GM21723 (cell line): Measurements from ENCODE around the gene C14orf93.

ENCODE experiments used
- ATAC-seq: cut with Tn5 transposase; IDR thresholded peaks from one replicate; pipeline ENCODE4 v1.9.1; 2021; ENCODE audit warnings: mild to moderate bottlenecking, moderate library complexity; ENCODE audit not compliant: unreplicated experiment

C14orf93 gene

GRCh38 chr14:22996768-22997654 lies 12.9 kb downstream of the C14orf93 start:
- no peak for ATAC-seq

DNA sequence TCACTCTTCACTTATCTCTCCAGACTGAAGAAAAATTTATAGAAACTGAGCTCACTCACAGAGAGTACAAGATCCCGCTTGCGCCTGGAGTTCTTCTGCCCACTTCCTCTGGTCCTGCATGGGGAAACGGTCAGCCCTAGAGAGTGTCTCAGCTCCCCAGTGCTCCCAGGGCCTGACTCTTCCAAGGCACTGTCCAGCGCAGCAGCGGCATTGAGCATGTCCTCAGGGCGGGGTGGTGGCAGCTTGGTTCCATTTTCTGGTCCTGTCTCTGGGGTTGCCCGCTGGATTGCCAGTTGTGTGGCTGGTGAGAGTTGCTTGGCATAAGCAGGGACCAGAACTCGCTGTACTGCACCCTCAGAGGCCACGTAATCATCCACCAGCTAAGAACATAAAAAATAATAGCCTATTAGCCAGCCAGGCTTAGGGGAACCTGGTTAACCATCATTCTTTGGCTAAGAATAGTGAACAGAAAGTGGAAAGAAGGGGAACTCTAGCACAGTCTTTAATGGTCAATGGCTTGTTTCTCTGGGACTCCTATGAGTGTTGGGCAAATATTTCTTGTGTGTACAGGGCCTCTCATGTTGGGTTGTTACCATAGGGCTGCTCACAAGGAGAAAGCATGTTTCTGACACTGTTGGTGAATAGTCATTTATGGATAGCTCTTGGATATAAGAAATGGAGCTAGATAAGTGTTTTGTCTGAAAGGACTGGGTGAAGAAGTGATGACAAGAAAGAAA lies 13.9 kb downstream of the C14orf93 start:
- ATAC-seq, result no peak

- ATAC-seq, result no peak
Measured at GRCh38 chr14:22994762-22995275, 15.1 kb downstream of the C14orf93 start.

DNA sequence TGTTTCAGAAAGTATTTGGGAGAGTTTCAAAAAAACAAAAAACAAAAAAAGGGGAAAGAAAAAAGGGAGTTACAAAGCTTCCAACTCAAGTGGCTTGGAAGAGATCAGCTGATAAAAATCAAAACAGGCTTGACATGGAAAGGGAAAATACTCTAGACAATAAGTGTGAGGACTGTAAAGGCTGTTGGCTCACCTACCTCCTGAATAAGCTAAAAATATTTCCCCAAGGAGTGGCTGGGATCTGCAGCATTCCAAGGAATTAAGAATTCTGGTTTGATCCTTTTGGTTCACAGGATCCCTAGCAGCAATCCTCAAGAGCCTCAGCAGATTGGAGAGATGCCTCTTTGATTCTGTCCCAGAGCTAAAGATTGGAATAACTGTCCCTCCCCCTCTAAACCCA lies 16.4 kb downstream of the C14orf93 start:
- ATAC-seq, result no peak

- no peak for ATAC-seq
Measured at GRCh38 chr14:22991852-22992251, 18.1 kb downstream of the C14orf93 start.

DNA sequence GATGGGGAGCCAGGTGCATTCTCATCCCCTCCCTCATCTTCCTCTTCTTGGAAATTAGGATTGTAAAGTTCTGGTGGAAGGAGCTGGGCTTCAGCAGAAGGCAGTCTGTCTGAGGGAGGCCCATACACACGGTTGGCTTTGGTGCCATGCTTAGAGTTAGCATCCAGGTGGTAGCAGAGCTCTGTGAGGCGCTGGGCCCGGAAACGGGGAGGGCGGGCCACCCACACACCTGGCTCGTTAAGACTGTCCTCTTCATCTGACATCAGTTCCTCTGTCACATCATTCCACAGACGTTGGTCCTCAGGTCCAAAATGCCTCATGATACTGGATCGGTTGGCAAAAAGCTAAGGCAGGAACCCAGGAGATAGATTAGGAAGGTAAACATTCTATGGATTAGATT lies 22.7 kb downstream of the C14orf93 start:
- no peak for ATAC-seq

DNA sequence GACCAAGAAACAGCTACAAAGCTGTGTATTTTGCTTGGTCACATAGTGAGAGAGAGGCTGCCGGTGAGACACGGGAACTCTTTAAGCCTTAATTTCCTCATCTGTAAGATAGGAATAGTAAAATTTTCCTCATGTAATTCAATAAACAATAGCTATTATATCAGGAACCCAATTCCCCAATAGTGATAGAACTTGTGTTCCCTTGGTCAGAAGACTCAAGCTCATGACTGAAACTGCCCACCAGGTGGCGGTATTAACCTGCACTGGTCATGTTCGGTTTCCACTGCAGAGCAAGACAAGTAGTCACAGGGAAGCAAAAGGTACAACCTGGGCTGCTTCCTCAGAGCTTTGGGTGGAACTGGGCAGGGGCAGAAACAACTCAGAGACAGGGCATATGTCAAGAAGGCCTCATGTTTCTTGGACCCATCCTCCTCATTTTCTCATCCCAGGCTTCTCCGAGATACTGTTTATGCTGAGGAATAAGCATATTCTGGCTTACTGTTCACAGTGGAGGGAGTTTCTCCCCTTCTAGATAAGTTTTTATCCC lies 23.4 kb downstream of the C14orf93 start:
- ATAC-seq, result no peak

DNA sequence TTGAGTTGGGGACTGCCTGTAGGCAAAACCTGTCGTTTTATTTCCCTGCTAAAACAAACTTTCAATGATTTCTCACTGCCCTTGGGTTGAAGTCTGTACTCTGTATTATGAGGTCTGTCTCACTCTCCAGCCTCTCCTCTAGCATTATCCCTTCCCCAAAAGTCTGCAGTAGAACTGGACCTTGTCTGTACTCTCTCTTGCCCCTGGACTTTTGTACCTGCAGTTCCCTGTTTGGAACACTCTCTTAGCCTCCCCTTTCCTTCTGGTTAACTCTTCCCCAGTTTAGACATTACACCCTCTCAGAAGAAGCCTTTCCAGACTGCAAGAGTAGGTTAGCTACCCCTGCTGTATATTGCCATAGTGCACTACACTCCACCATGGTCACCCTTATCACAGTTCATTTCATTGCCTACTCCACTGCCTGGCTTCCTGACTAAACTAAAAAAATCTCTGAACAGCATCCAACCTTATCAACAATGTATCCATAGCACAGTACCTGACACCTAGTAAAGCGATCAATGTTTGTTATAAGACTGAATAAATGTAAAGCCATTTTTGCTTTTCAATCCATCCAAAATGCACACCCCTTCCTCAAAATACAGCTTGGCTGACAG lies 23.9 kb downstream of the C14orf93 start:
- ATAC-seq, result no peak

DNA sequence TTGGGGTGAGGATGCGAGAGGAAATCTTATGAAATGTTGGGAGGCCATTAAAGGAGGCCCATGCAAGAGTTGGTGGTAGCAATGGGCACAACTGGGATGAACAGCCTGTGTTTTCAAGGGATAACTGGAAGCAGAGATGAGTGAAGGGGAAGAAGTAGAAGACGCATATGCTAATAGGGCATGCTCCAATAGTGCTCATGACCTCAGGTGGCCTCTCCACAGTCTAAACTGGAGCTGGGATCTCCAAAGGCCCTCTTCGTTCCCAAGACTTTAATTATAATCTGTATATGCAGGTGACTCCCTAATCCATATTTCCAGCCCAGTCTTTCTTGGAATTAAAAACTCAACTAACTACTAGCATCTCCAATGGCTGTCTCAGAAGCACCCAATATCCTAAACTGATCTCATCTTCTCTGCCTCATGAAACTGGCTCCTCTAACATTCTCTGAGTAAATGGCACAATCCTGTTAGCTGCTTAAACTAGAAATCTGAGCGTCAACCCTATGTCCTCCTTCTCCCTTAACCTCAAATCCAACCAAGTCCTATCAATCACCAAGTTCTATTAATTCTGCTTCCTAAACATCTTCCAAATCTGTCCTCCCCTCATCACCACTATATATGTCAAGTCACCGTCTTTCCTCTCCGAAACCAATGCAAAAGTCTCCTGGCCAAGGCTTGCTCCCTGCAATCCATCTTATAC lies 24.8 kb downstream of the C14orf93 start:
- ATAC-seq, result no peak

DNA sequence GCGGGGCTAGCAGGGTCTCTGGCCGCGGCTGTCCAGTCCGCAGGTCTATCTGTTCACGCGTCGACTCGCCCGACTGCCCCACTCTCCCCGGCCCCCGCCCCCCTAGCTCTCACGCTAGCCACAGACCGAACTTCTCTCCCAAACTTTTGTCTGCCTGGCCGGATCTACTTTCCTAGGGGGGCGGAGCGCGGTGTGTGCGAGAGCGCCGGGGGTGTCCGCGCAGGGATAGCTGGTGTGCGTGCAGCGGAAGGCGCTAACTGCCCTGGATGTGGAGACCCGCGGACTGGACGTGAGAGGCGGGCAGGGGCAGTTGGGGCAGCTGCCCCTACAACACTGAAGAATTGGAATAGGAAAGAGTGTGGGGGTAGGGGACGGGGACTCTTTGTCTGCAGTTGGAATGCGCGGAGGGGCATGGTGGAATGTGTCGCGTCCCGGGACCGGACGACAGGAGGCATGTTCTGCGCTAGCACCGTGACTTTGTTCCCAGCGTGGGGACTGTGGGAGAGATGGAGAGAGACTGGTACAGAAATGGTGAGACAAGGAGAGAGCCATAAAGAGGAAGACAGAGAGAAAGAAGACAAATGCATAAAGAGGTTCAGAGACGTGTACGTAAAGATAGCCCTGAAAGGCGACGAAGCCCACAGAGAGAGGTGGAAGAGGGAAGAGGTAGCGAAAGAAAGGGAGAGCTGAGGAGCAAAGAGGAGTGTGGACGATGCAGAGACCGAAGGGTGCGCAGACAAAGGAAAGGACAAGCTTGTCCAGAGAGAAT lies 27.3 kb downstream of the C14orf93 start, which contains the start of gene AJUBA:
Gene AJUBA, minus strand, starts transcription at position 75 of the 769 bp plus-strand sequence. CDS start 285 bp downstream, outside the sequence.
- ATAC-seq, result peak; percentile 51

GRCh38 chr14:22981876-22982476 lies 28.0 kb downstream of the C14orf93 start:
- no peak for ATAC-seq

DNA sequence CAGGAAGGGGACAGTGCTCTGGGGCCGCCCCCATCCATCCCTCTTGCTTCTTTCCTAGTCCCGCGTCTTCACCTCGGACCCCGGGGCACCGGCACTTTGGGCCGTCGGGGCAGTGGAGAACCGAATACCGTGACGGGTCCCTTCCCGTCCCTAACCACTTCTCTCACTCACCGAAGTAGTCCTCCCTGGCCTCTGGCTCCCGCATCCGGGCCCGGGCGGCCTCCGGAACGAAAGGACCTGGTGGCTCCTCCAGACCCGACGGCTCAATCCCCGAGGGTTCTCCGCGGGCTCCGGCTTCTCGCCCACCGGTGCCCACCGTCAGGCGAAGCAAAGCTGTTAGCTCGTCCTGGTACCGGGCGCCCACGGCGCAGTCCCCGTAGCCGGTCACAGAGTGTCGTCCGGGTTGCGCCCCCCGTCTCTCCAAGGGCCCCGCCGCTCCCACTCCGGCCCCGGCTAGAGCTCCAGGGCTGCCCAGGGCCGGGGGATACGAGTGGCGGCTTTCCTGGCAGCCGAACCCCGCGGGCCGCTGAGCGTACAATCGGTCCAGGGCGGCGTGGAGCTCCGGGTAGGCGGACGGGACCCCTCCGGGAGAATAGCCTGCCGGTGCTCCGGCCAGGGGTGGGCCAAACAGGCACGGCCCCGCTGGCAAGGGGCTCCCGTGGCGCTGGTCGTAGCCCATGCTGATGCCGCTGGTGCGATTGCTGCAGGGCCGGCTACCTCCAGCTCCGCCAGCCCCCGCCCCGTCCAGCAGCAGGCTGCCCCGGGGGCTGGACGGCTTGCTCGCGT lies 28.7 kb downstream of the C14orf93 start:
- ATAC-seq, result no peak

- no peak for ATAC-seq
Measured at GRCh38 chr14:22980672-22981089, 29.3 kb downstream of the C14orf93 start.

GRCh38 chr14:22979748-22980392 lies 30.1 kb downstream of the C14orf93 start:
- ATAC-seq, result no peak

DNA sequence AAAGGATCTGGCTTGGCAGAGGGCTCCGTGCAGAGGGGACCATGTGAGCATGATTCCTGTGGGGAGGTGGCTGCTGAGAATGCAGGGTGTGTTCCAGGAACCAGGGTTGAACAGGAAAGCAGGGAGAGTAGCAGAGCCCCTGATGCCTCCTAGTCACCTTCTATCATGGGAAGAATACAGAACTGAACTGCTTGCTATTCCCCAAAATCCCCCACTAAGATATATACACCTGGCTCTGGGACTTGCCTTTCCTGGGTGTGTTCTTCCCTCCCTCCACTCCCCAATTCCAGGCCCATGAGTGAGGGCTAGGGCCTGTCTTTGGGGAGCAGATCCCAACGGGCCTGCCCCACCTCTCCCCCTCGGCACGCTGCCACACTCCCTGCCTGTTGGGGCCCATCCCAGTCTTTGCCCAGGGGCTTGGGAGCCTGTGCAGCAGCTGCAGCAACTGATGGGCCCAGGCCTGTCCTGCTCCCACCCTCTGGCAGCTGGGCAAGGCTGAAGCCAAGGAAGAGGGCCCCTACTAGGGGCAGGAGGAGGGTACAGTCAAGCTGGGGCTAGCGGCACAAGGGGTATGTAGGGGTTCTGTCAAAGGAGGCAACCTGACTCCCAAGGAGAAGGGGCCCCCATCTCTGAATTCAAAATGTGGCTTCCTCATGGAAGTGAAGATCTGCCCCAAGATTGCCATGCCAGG lies 30.8 kb downstream of the C14orf93 start:
- ATAC-seq, result no peak

- ATAC-seq, result no peak
Measured at GRCh38 chr14:22978487-22978837, 31.5 kb downstream of the C14orf93 start.

- ATAC-seq, result no peak
Measured at GRCh38 chr14:22977684-22978486, 32.1 kb downstream of the C14orf93 start.
